GM19468 (cell line): ENCODE results near the gene CDCA8.
"Not testable (repeated sequence)": the region's sequence is repeated elsewhere in the genome, so short reads cannot be mapped to it uniquely, and the experiment has no call there.

Experiments
- ATAC-seq: cut with Tn5 transposase; IDR thresholded peaks from one replicate; pipeline ENCODE4 v1.9.1; 2021; ENCODE audit warnings: mild to moderate bottlenecking, moderate library complexity, moderate number of reproducible peaks; ENCODE audit not compliant: unreplicated experiment; ENCODE audit errors: extremely low read depth

CDCA8 gene

GRCh38 chr1:37672136-37672870 is 20.0 kb upstream of the CDCA8 start:
- no peak for ATAC-seq

GRCh38 chr1:37673920-37674319 is 18.4 kb upstream of the CDCA8 start:
- ATAC-seq: no peak

- peak; percentile 25 for ATAC-seq
Measured at GRCh38 chr1:37676281-37677142, 15.8 kb upstream of the CDCA8 start.

- ATAC-seq: no peak
Measured at GRCh38 chr1:37677143-37677439, 15.2 kb upstream of the CDCA8 start.

GRCh38 chr1:37677808-37678207 is 14.5 kb upstream of the CDCA8 start:
- no peak for ATAC-seq

GRCh38 chr1:37680933-37681332 is 11.4 kb upstream of the CDCA8 start:
- no peak for ATAC-seq

- ATAC-seq: no peak
Measured at GRCh38 chr1:37682334-37682987, 9.9 kb upstream of the CDCA8 start.

- ATAC-seq: not testable (repeated sequence)
Measured at GRCh38 chr1:37684182-37684581, 8.1 kb upstream of the CDCA8 start.

- no peak for ATAC-seq
Measured at GRCh38 chr1:37685722-37686121, 6.6 kb upstream of the CDCA8 start.

- not testable (repeated sequence) for ATAC-seq
Measured at GRCh38 chr1:37687764-37688163, 4.6 kb upstream of the CDCA8 start.

GRCh38 chr1:37688926-37689325 is 3.4 kb upstream of the CDCA8 start:
- no peak for ATAC-seq

- ATAC-seq: no peak
Measured at GRCh38 chr1:37691497-37692077, 729 bp upstream of the CDCA8 start.

- no peak for ATAC-seq
Measured at GRCh38 chr1:37692834-37693175, 489 bp downstream of the CDCA8 start.

- ATAC-seq: no peak
Measured at GRCh38 chr1:37697090-37697489, 4.8 kb downstream of the CDCA8 start.

GRCh38 chr1:37697737-37698136 is 5.4 kb downstream of the CDCA8 start:
- no peak for ATAC-seq

GRCh38 chr1:37699147-37699546 is 6.8 kb downstream of the CDCA8 start:
- no peak for ATAC-seq

- no peak for ATAC-seq
Measured at GRCh38 chr1:37701051-37701450, 8.7 kb downstream of the CDCA8 start.

- ATAC-seq: no peak
Measured at GRCh38 chr1:37703061-37703460, 10.7 kb downstream of the CDCA8 start.

- no peak for ATAC-seq
Measured at GRCh38 chr1:37704966-37705365, 12.7 kb downstream of the CDCA8 start.

GRCh38 chr1:37705399-37705798 is 13.1 kb downstream of the CDCA8 start:
- no peak for ATAC-seq

- ATAC-seq: no peak
Measured at GRCh38 chr1:37708471-37708870, 16.2 kb downstream of the CDCA8 start.
